Right lobe of liver (tissue), 6 donors: ENCODE results near the gene ACP6. TPM values are rescaled to one million over a fixed set of nuclear protein-coding genes. Genes with fewer than 3 reads are reported as not detected.

Source experiments
- ATAC-seq, 4 donors: fragments of 200-7000 bp; cut with Tn5 transposase; one replicate each; pipeline ENCODE4 v1.9.1; 2020; ENCODE audit warnings: mild to moderate bottlenecking in 4 of 4, moderate library complexity in 4 of 4
- DNase-seq, 3 donors: peaks; one replicate each; pipeline ENCODE4 v3.0.0-alpha.2; 2020
- H3K27ac ChIP-seq, 3 donors: fragments of 200-600 bp; one replicate each; pipeline ENCODE4 v1.8.0; 2022
- H3K27me3 ChIP-seq, 2 donors: fragments of 200-600 bp; one replicate each; pipeline ENCODE4 v1.8.0; 2022
- H3K36me3 ChIP-seq, 4 donors: fragments of 200-600 bp; sonication (generic) in 1 of 4; one replicate each; pipeline versions ENCODE4 v1.5.1 to v1.8.0; 2017 to 2022; ENCODE audit warnings: control low read depth in 1 of 4
- H3K4me1 ChIP-seq, 4 donors: fragments of 200-600 bp; sonication (generic) in 1 of 4; one replicate each; pipeline versions ENCODE4 v1.5.1 to v1.8.0; 2017 to 2022; ENCODE audit warnings: control low read depth in 1 of 4
- H3K4me3 ChIP-seq, 3 donors: fragments of 200-600 bp; one replicate each; pipeline ENCODE4 v1.8.0; 2022
- H3K9me3 ChIP-seq, 4 donors: fragments of 200-600 bp; sonication (generic) in 1 of 4; one replicate each; pipeline versions ENCODE4 v1.5.1 to v1.8.0; 2017 to 2022; ENCODE audit warnings: control low read depth in 1 of 4
- POLR2A ChIP-seq: fragments of 450-650 bp; IDR thresholded peaks from one replicate; pipeline ENCODE4 v1.6.1; 2017; ENCODE audit warnings: antibody characterized with exemption, mild to moderate bottlenecking
- WGBS: methylation state at CpG from one replicate; pipeline ENCODE4 v1.1.6; 2018; ENCODE audit warnings: low coverage, low lambda C conversion rate; ENCODE audit not compliant: insufficient coverage; ENCODE audit errors: missing lambda C conversion rate; 5-methylcytosine and 5-hydroxymethylcytosine counted together
- intact Hi-C, 2 donors: fragments of 100-400 bp; cut with DNase I; formaldehyde crosslinking; loops; one replicate each; pipeline versions ENCODE4 v1.11.2 to v1.14.1; 2022
- long read RNA-seq: library from polyadenylated mRNA; unstranded; transcript quantifications from one replicate; pipeline ENCODE4 v2.0.0, GENCODE V29; 2019
- total RNA-seq, 6 experiments: library from RNA; depleted of rRNA in 2 of 6; stranded (reverse); fragments of >200 nt in 2 of 6; fragmentation: NEBNext Ultra II Directional in 3 of 6; extraction: Animal tissue kit (Norgen Biotek cat#: 25700) in 3 of 6; gene quantifications; one replicate each; pipeline versions ENCODE4 v1.1.0 to v1.2.4, GENCODE V29; 2016 to 2023
- TF ChIP-seq, protein P1 (sequence below), 4 donors: fragments of 200-600 bp in 3 of 4; fragments of 450-650 bp in 1 of 4; IDR thresholded peaks; one replicate each; pipeline versions ENCODE4 v1.5.1 to v1.8.0; 2016 to 2022; ENCODE audit warnings: antibody characterized with exemption in 4 of 4, mild to moderate bottlenecking in 2 of 4
- donor health status: DM: no; HTN: yes; CAD: no.
- donor health status: DM: no; HTN: no; CAD: no.
- donor health status: DM: no; HTN: no; CAD: no.
- donor health status: DM: no; HTN: yes; CAD: no.
- donor health status: DM: no; HTN: yes; CAD: no.

The ACP6 gene
- total RNA-seq = 10 to 100 TPM in 4 of 6 experiments, 1 to 10 TPM in 2; 6.8 to 17.7 (median 11.9) TPM
- long read RNA-seq, full-length matches to known transcripts = 2 of 6 reads
- long read RNA-seq, partial matches to known transcripts = 1 of 6 reads
- long read RNA-seq, other reads (novel, unspliced or antisense) = 3 of 6 reads

DNA sequence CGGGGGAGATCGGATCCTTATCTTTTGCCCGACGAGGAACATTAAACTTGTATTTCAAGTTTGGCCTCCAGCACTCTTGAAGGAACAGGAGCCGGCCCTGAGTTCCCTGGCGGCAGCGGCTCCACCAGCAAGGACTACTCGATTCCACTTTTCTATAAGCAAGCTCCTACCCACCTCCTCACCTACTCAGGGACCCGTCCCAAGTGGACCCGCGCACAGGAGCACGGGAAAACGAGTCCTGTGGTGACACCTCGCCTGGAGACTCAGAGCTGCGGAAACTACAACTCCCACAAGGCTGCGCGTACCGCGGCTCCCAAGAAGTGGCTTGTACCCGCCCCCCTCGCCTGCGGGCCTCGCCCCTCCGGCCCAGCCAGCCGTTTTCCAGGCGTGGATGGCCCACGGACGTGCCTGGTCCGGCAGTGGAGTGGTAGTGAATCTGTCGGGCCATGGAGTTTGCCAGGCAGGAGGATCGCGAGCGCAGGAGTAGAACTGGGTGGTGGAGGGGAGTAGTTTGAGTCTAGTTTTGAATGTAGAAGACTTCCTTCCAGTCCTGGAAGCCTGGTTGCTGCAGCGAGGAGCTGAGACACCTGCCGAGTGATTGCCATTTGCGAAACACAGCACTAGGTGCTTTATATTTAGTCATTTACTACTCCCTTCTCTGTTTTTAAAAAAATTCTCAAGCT, at the start of gene ACP6:
Gene ACP6, minus strand, starts transcription at position 206 of the 683 bp plus-strand sequence. CDS start 476 bp downstream, outside the sequence.
- Histone ChIP-seq H3K27me3 (no peaks in the 10 kb centered on the region), H3K9me3 (no peaks in the 10 kb centered on the region), H3K27ac (peak within 1 kb of the TSS; percentile 59 to 79 (median 61)), H3K4me3 (peak within 1 kb of the TSS; percentile 84 to 87 (median 85)), H3K36me3 (no peaks in the 10 kb centered on the region), H3K4me1 (peaks cover 0 to 9% (median 3%) of the 10 kb centered on the region in 4 donors)
- TF ChIP-seq POLR2A = peak; percentile 37
- TF ChIP-seq, protein P1, sequence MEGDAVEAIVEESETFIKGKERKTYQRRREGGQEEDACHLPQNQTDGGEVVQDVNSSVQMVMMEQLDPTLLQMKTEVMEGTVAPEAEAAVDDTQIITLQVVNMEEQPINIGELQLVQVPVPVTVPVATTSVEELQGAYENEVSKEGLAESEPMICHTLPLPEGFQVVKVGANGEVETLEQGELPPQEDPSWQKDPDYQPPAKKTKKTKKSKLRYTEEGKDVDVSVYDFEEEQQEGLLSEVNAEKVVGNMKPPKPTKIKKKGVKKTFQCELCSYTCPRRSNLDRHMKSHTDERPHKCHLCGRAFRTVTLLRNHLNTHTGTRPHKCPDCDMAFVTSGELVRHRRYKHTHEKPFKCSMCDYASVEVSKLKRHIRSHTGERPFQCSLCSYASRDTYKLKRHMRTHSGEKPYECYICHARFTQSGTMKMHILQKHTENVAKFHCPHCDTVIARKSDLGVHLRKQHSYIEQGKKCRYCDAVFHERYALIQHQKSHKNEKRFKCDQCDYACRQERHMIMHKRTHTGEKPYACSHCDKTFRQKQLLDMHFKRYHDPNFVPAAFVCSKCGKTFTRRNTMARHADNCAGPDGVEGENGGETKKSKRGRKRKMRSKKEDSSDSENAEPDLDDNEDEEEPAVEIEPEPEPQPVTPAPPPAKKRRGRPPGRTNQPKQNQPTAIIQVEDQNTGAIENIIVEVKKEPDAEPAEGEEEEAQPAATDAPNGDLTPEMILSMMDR (IDR thresholded peaks at IDR 0.05) = no peak
- ATAC-seq (peak; percentile 97 to 99 (median 97)), DNase-seq (peak; percentile 96 to 98 (median 98))
- under 1% methylated on average over 17 of the region's 36 CpGs for WGBS
- intact Hi-C loops = no loop called here

DNA sequence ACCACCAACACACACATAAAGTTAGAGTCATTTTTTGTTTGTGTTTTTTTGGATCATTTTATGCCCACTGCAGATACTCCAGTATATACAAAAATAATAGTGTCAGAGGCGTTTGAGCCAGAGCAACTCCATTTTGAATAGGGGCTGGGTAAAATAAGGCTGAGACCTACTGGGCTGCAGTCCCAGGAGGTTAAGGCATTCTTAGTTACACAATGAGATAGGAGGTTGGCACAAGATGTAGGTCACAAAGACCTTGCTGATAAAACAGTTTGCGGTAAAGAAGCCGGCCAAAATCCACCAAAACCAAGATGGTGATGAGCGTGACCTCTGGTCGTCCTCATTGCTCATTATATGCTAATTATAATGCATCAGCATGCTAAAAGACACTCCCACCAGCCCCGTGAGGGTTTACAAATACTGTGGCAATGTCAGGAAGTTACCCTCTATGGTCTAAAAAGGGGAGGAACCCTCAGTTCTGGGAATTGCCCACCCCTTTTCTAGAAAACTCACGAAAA, 49.4 kb upstream of the ACP6 start:
- H3K27ac ChIP-seq = no peak overlapping the region
- WGBS = 31% methylated on average over 7 of the region's 7 CpGs
- no peaks in the 10 kb centered on the region for H3K36me3 ChIP-seq
- no peaks in the 10 kb centered on the region for H3K27me3 ChIP-seq
- intact Hi-C loops = no loop called here
- no peak overlapping the region for H3K4me3 ChIP-seq
- DNase-seq (no peak), ATAC-seq (peak in 1 of 4 donors; percentile 35)
- H3K9me3 ChIP-seq = no peaks in the 10 kb centered on the region
- peaks cover 0 to 4% (median 0%) of the 10 kb centered on the region in 4 donors for H3K4me1 ChIP-seq
- no peak for TF ChIP-seq POLR2A
- TF ChIP-seq, protein P1 (IDR thresholded peaks at IDR 0.05) = no peak

DNA sequence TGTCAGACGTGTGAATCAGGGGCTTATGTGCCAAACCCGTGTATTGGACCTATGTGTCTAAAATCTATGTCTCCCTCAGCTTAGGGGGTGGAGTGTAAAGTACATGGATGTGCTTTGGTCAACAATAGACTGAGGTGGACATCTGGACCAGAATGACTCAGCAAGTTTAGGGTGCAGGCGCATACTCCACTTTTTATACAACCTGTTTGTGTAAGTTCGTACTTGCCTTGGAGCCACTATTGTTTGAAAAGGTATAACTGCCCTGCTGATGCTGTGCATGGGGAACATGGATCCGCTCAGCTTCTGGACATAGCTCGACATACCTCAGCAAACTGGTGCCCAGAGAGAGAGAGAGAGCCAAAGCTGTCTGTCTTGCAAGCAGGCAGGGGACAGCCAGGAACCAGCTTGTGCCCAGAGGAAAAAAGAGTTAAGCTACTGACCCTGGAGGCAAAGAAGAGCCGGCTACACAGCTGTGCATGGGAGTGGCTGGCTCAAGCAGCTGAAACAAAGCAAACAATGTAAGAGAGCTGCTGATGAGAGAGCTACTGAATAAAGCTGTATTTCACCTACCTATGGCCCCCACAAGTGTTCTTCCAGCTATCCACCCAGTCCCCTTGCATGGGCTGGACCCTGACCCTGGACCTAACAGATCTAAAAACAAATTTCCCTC, 48.8 kb upstream of the ACP6 start:
- H3K27me3 ChIP-seq = no peaks in the 10 kb centered on the region
- 86% methylated on average over 4 of the region's 7 CpGs for WGBS

GRCh38 chr1:147717706-147718097, 47.4 kb upstream of the ACP6 start:
- no peak overlapping the region for H3K4me3 ChIP-seq
- no peak for TF ChIP-seq POLR2A
- TF ChIP-seq, protein P1 (IDR thresholded peaks at IDR 0.05) = no peak
- no peak for DNase-seq
- WGBS = 80% methylated on average over 1 of the region's 4 CpGs
- no peaks in the 10 kb centered on the region for H3K9me3 ChIP-seq
- H3K4me1 ChIP-seq = peaks cover 0 to 4% (median 0%) of the 10 kb centered on the region in 4 donors
- no peaks in the 10 kb centered on the region for H3K27me3 ChIP-seq
- intact Hi-C loops = no loop called here
- H3K27ac ChIP-seq = no peak overlapping the region
- no peaks in the 10 kb centered on the region for H3K36me3 ChIP-seq
- no peak for ATAC-seq

More for the DNA sequence above, 48.8 kb upstream of the ACP6 start:
- Histone ChIP-seq H3K27ac (no peak overlapping the region), H3K4me1 (peaks cover 0 to 4% (median 0%) of the 10 kb centered on the region in 4 donors), H3K9me3 (no peaks in the 10 kb centered on the region), H3K4me3 (no peak overlapping the region), H3K36me3 (no peaks in the 10 kb centered on the region)
- intact Hi-C loops = no loop called here
- ATAC-seq (no peak), DNase-seq (no peak)
- TF ChIP-seq, protein P1 (IDR thresholded peaks at IDR 0.05) = no peak
- TF ChIP-seq POLR2A = no peak
